ENCODE measurements around the gene SGCD. TPM values are rescaled to one million over a fixed set of nuclear protein-coding genes. Genes with fewer than 3 reads are reported as not detected.

Gene SGCD
- total RNA-seq, 3 donors from 2014 or later, result 3.1 to 15.4 (median 6.2) TPM

- no peak for DNase-seq (ENCODE audit: low spot score in 2 of 2)
- intact Hi-C loops (cut with DNase I; ENCODE audit: low total_unique reads), result no loop called here
- Histone ChIP-seq H3K27me3 (no peaks in the 10 kb centered on the region), H3K4me3 (no peak overlapping the region), H3K36me3 (no peaks in the 10 kb centered on the region), H3K27ac (no peak overlapping the region), H3K4me1 (no peaks in the 10 kb centered on the region), H3K9me3 (no peaks in the 10 kb centered on the region)
- TF ChIP-seq POLR2AphosphoS5 (IDR thresholded peaks at IDR 0.05) (no peak), POLR2A (IDR thresholded peaks at IDR 0.05) (no peak), CTCF (IDR thresholded peaks at IDR 0.05) (no peak)
Observed at GRCh38 chr5:156741516-156741915, 414.6 kb downstream of the SGCD start.

GRCh38 chr5:156753846-156754245 is 426.9 kb downstream of the SGCD start:
- Histone ChIP-seq H3K9me3 (no peaks in the 10 kb centered on the region), H3K4me3 (no peak overlapping the region), H3K4me1 (no peaks in the 10 kb centered on the region), H3K27ac (no peak overlapping the region), H3K36me3 (no peaks in the 10 kb centered on the region), H3K27me3 (no peaks in the 10 kb centered on the region)
- intact Hi-C loops (cut with DNase I; ENCODE audit: low total_unique reads), result no loop called here
- TF ChIP-seq POLR2AphosphoS5 (IDR thresholded peaks at IDR 0.05) (no peak), POLR2A (IDR thresholded peaks at IDR 0.05) (no peak), CTCF (IDR thresholded peaks at IDR 0.05) (no peak)
- DNase-seq (ENCODE audit: low spot score in 2 of 2), result no peak

GRCh38 chr5:156755421-156756087 is 428.6 kb downstream of the SGCD start:
- intact Hi-C loops (cut with DNase I; ENCODE audit: low total_unique reads), result no loop called here
- Histone ChIP-seq H3K4me3 (no peak overlapping the region), H3K27me3 (no peaks in the 10 kb centered on the region), H3K27ac (no peak overlapping the region), H3K4me1 (no peaks in the 10 kb centered on the region), H3K9me3 (no peaks in the 10 kb centered on the region), H3K36me3 (no peaks in the 10 kb centered on the region)
- DNase-seq (ENCODE audit: low spot score in 2 of 2), result no peak
- TF ChIP-seq CTCF (IDR thresholded peaks at IDR 0.05) (no peak), POLR2A (IDR thresholded peaks at IDR 0.05) (no peak), POLR2AphosphoS5 (IDR thresholded peaks at IDR 0.05) (no peak)

- H3K27me3 ChIP-seq, result no peaks in the 10 kb centered on the region
- intact Hi-C loops (cut with DNase I; ENCODE audit: low total_unique reads), result no loop called here
- no peaks in the 10 kb centered on the region for H3K36me3 ChIP-seq
- H3K9me3 ChIP-seq, result no peaks in the 10 kb centered on the region
- no peak overlapping the region for H3K4me3 ChIP-seq
- H3K4me1 ChIP-seq, result no peaks in the 10 kb centered on the region
- no peak for DNase-seq (ENCODE audit: low spot score in 2 of 2)
- no peak for TF ChIP-seq POLR2A (IDR thresholded peaks at IDR 0.05)
- no peak for TF ChIP-seq CTCF (IDR thresholded peaks at IDR 0.05)
- TF ChIP-seq POLR2AphosphoS5 (IDR thresholded peaks at IDR 0.05), result no peak
- H3K27ac ChIP-seq, result no peak overlapping the region
Observed at GRCh38 chr5:156758011-156758791, 431.2 kb downstream of the SGCD start.

DNA sequence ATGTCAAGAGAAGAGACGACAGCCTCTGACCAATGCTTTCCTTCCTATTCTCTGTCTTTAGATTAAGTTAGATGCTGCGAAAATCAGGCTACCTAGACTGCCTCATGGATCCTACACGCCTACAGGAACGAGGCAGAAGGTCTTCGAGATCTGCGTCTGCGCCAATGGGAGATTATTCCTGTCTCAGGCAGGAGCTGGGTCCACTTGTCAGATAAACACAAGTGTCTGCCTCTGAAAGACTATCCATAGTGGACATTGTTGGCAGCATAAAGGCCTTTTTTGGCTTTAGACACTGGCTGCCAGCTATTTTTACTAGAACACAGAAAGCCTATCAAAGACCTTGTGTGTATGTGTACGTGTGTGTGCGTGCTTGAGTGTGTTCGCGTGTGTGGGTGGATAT is 432.2 kb downstream of the SGCD start:
- Histone ChIP-seq H3K4me1 (no peaks in the 10 kb centered on the region), H3K27ac (no peak overlapping the region), H3K9me3 (no peaks in the 10 kb centered on the region), H3K27me3 (no peaks in the 10 kb centered on the region), H3K4me3 (no peak overlapping the region), H3K36me3 (no peaks in the 10 kb centered on the region)
- TF ChIP-seq CTCF (IDR thresholded peaks at IDR 0.05) (no peak), POLR2AphosphoS5 (IDR thresholded peaks at IDR 0.05) (no peak), POLR2A (IDR thresholded peaks at IDR 0.05) (no peak)
- intact Hi-C loops (cut with DNase I; ENCODE audit: low total_unique reads), result no loop called here
- no peak for DNase-seq (ENCODE audit: low spot score in 2 of 2)
